NT2/D1 (cell line): ENCODE data around the gene ZNF366.

ENCODE experiments used
- YY1 ChIP-seq: IDR thresholded peaks from 2 replicates; pipeline ENCODE4 v1.6.1; 2011; ENCODE audit not compliant: insufficient read length, insufficient read depth
- ZNF274 ChIP-seq: IDR thresholded peaks from 2 replicates; pipeline ENCODE4 v1.6.1; 2011; ENCODE audit warnings: mild to moderate bottlenecking, low read depth, low read length

DNA sequence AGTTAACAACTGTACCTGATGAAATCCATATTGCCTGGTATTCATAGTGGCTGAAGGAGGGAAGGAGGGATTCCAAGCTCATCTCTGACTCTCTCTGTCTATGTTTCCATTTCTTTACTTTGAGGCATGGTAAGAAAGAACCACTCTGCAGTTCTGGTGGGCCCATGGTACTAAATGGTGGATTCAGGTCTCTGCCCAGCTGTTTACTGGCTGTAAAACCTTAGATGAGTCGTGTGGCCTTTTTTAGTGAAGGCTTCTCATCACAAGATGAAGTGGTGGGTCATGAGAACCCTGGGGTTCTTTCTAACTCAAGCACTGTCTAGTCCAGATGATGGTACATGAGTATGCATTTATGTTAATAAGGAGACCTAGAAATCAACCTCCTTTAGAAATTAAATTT, 49.7 kb downstream of the ZNF366 start:
- no peak for TF ChIP-seq ZNF274
- TF ChIP-seq YY1: no peak
